HCT116 (cell line): ENCODE measurements around the gene RAB42. TPM values are rescaled to one million over a fixed set of nuclear protein-coding genes. Genes with fewer than 3 reads are reported as not detected.

Experiments
- ATAC-seq: fragments of 200-7000 bp; cut with Tn5 transposase; 2 replicates; pipeline ENCODE4 v1.9.1; 2020; ENCODE audit warnings: mild to moderate bottlenecking, moderate library complexity
- Bru-seq: library from RNA; stranded (reverse); fragments of 400-500 nt; gene quantifications from one replicate; lab custom pipeline; 2021; lab: Mats Ljungman, UMichigan
- BruChase-seq, 2 experiments: library from RNA; stranded (reverse); fragments of 400-500 nt; gene quantifications; one replicate each; lab custom pipeline; 2021; lab: Mats Ljungman, UMichigan
- BruUV-seq: library from RNA; stranded (reverse); fragments of 400-500 nt; replicated peaks from 2 replicates; lab custom pipeline; 2021; lab: Mats Ljungman, UMichigan
- CTCF ChIA-PET: fragments of 300-600 bp; sonication (Branson Sonifier 250); formaldehyde crosslinking; loops from one replicate; lab custom pipeline; 2021; ENCODE audit warnings: antibody characterized with exemption; lab: Charles Lee
- POLR2A ChIA-PET: fragments of 300-600, 350-600 bp; sonication (Branson Sonifier 250); formaldehyde crosslinking; loops from one replicate; lab custom pipeline; 2021; ENCODE audit warnings: antibody characterized with exemption; lab: Charles Lee
- RAD21 ChIA-PET, 2 experiments: fragments of 300-600 bp; sonication (Branson Sonifier 250); formaldehyde crosslinking; loops; one replicate each; lab custom pipeline; 2023; ENCODE audit warnings: low total read pairs in 2 of 2; ENCODE audit not compliant: uncharacterized antibody in 2 of 2, unreplicated experiment in 2 of 2, low non-redundant PET in 1 of 2; lab: Charles Lee
- DNase-seq: peaks from one replicate; pipeline ENCODE4 v3.0.0-alpha.2; 2010; ENCODE audit warnings: low read depth, low spot score
- H2AFZ ChIP-seq: fragments of 200-600 bp; shearing (Covaris generic), sonication (generic); 2 replicates; pipeline ENCODE4 v1.6.1; 2017; ENCODE audit warnings: low read depth, mixed run types, mixed read lengths, antibody characterized with exemption, low read length; ENCODE audit not compliant: poor library complexity, severe bottlenecking
- H3K27ac ChIP-seq: 2 replicates; pipeline ENCODE4 v1.5.1; 2012; ENCODE audit warnings: low read depth, low read length
- H3K27me3 ChIP-seq: fragments of 200-600 bp; sonication (generic); 2 replicates; pipeline ENCODE4 v1.6.1; 2016; ENCODE audit warnings: mixed run types, low read length, mixed read lengths; ENCODE audit not compliant: insufficient read depth
- H3K36me3 ChIP-seq, 2 experiments: fragments of 200-500 bp in 1 of 2; fragments of 200-600 bp in 1 of 2; sonication (Bioruptor generic) in 1 of 2; sonication (generic) in 1 of 2; 2 replicates each; pipeline versions ENCODE4 v1.5.1 to v1.6.1; 2014 to 2016; ENCODE audit warnings: low read length in 2 of 2, inconsistent platforms in 1 of 2, mixed read lengths in 1 of 2, mixed run types in 1 of 2; ENCODE audit not compliant: insufficient read depth in 2 of 2, control insufficient read depth in 1 of 2
- H3K4me1 ChIP-seq, 2 experiments: fragments of 200-600 bp in 1 of 2; sonication (generic) in 1 of 2; 2 replicates each; pipeline versions ENCODE4 v1.5.1 to v1.6.1; 2012 to 2017; ENCODE audit warnings: low read length in 2 of 2, inconsistent platforms in 1 of 2, mild to moderate bottlenecking in 1 of 2, mixed read lengths in 1 of 2, mixed run types in 1 of 2, moderate library complexity in 1 of 2; ENCODE audit not compliant: insufficient read depth in 2 of 2, control insufficient read depth in 1 of 2
- H3K4me2 ChIP-seq: fragments of 200-600 bp; sonication (generic); 2 replicates; pipeline ENCODE4 v1.6.1; 2017; ENCODE audit warnings: mixed run types, low read length, mixed read lengths
- H3K4me3 ChIP-seq, 2 experiments: fragments of 200-600 bp in 1 of 2; sonication (generic) in 1 of 2; replicated peaks in 1 of 2; 2 replicates each; pipeline ENCODE4 v1.5.1; 2011 to 2016; ENCODE audit warnings: low read length in 2 of 2, control low read depth in 1 of 2, low read depth in 1 of 2, mild to moderate bottlenecking in 1 of 2, mixed read lengths in 1 of 2, mixed run types in 1 of 2
- H3K79me2 ChIP-seq: fragments of 200-600 bp; sonication (generic); 2 replicates; pipeline ENCODE4 v1.6.1; 2017; ENCODE audit warnings: mild to moderate bottlenecking, mixed run types, low read length, moderate library complexity, mixed read lengths; ENCODE audit not compliant: insufficient read depth
- H3K9ac ChIP-seq: fragments of 200-600 bp; sonication (generic); 2 replicates; pipeline ENCODE4 v1.6.1; 2016; ENCODE audit warnings: low read length, mixed read lengths
- H3K9me2 ChIP-seq: fragments of 200-600 bp; sonication (generic), shearing (Covaris generic); 2 replicates; pipeline ENCODE4 v1.6.1; 2017; ENCODE audit warnings: mixed run types, mild to moderate bottlenecking, moderate library complexity; ENCODE audit not compliant: insufficient read depth
- H3K9me3 ChIP-seq, 2 experiments: fragments of 200-500 bp in 1 of 2; fragments of 200-600 bp in 1 of 2; sonication (Bioruptor generic) in 1 of 2; sonication (generic) in 1 of 2; 2 replicates each; pipeline ENCODE4 v1.6.1; 2014 to 2017; ENCODE audit warnings: low read length in 2 of 2, mixed read lengths in 2 of 2, inconsistent platforms in 1 of 2, low read depth in 1 of 2, mild to moderate bottlenecking in 1 of 2, mixed run types in 1 of 2, moderate library complexity in 1 of 2; ENCODE audit not compliant: control insufficient read depth in 1 of 2, insufficient read depth in 1 of 2
- H4K20me1 ChIP-seq: fragments of 200-600 bp; sonication (generic), shearing (Covaris generic); 2 replicates; pipeline ENCODE4 v1.6.1; 2017; ENCODE audit warnings: mixed run types, mild to moderate bottlenecking, moderate library complexity; ENCODE audit not compliant: insufficient read depth
- EGR1 ChIP-seq: IDR thresholded peaks from 2 replicates; pipeline ENCODE4 v1.6.1; 2012; ENCODE audit warnings: low read depth
- ELF1 ChIP-seq: IDR thresholded peaks from 2 replicates; pipeline ENCODE4 v1.6.1; 2012; ENCODE audit warnings: low read depth, borderline replicate concordance
- FOSL1 ChIP-seq: IDR thresholded peaks from 2 replicates; pipeline ENCODE4 v1.6.1; 2012; ENCODE audit warnings: low read depth
- JUND ChIP-seq: IDR thresholded peaks from 2 replicates; pipeline ENCODE4 v1.6.1; 2012
- POLR2A ChIP-seq: IDR thresholded peaks from 2 replicates; pipeline ENCODE4 v1.7.0; 2011; ENCODE audit warnings: borderline replicate concordance; ENCODE audit not compliant: insufficient read depth, insufficient read length; ENCODE audit errors: extremely low read depth
- POLR2AphosphoS5 ChIP-seq: IDR thresholded peaks from 2 replicates; pipeline ENCODE4 v1.6.1; 2011; ENCODE audit warnings: mild to moderate bottlenecking, low read depth, low read length, moderate library complexity
- RAD21 ChIP-seq: IDR thresholded peaks from 2 replicates; pipeline ENCODE4 v1.6.1; 2012; ENCODE audit warnings: low read depth, mild to moderate bottlenecking
- SIN3A ChIP-seq: IDR thresholded peaks from 2 replicates; pipeline ENCODE4 v1.6.1; 2012; ENCODE audit warnings: low read depth
- SP1 ChIP-seq: IDR thresholded peaks from 2 replicates; pipeline ENCODE4 v1.6.1; 2012; ENCODE audit warnings: low read depth
- SRF ChIP-seq: IDR thresholded peaks from 2 replicates; pipeline ENCODE4 v1.6.1; 2012; ENCODE audit warnings: low read depth
- YY1 ChIP-seq: IDR thresholded peaks from 2 replicates; pipeline ENCODE4 v1.6.1; 2011; ENCODE audit warnings: low read length, low read depth, moderate library complexity, mild to moderate bottlenecking; ENCODE audit not compliant: insufficient replicate concordance; ENCODE audit errors: extremely low read depth
- ZFX ChIP-seq: fragments of 450-650 bp; IDR thresholded peaks from 2 replicates; pipeline ENCODE4 v1.6.1; 2017
- ZNF274 ChIP-seq: fragments of 200-500 bp; sonication (Bioruptor generic); IDR thresholded peaks from 2 replicates; pipeline ENCODE4 v1.6.1; 2014; ENCODE audit warnings: mild to moderate bottlenecking, low read depth, low read length, inconsistent platforms
- intact Hi-C: fragments of 100-400 bp; cut with micrococcal nuclease; formaldehyde crosslinking; loops from 2 replicates; pipeline ENCODE4 v1.10.0; 2022
- long read RNA-seq: library from polyadenylated mRNA; unstranded; transcript quantifications from one replicate; pipeline ENCODE4 v2.0.0, GENCODE V29; 2021; ENCODE audit not compliant: unreplicated experiment
- polyA plus RNA-seq: library from polyadenylated mRNA; unstranded; fragments of >200 nt; gene quantifications from 2 replicates; pipeline ENCODE4 v1.2.1, GENCODE V29; 2012; ENCODE audit warnings: missing spikeins
- total RNA-seq: library from RNA; stranded (reverse); gene quantifications from one replicate; pipeline ENCODE4 v1.2.1, GENCODE V29; 2021; ENCODE audit not compliant: unreplicated experiment
- TF ChIP-seq, protein P1 (sequence below): IDR thresholded peaks from 2 replicates; pipeline ENCODE4 v1.6.1; 2011; ENCODE audit warnings: mild to moderate bottlenecking, low read length, moderate library complexity; ENCODE audit not compliant: insufficient replicate concordance; ENCODE audit errors: extremely low read depth
- TF ChIP-seq, protein P2 (sequence below): IDR thresholded peaks from 2 replicates; pipeline ENCODE4 v1.6.1; 2012; ENCODE audit warnings: low read depth
- TF ChIP-seq, protein P3 (sequence below): IDR thresholded peaks from 2 replicates; pipeline ENCODE4 v1.6.1; 2012
- TF ChIP-seq, protein P4 (sequence below): IDR thresholded peaks from 2 replicates; pipeline ENCODE4 v1.6.1; 2012

The RAB42 gene, protein sequence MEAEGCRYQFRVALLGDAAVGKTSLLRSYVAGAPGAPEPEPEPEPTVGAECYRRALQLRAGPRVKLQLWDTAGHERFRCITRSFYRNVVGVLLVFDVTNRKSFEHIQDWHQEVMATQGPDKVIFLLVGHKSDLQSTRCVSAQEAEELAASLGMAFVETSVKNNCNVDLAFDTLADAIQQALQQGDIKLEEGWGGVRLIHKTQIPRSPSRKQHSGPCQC
- total RNA-seq (not detected), Bru-seq, nascent RNA (not detected), BruChase-seq, experiment 1, labeled RNA remaining after a 6-hour chase (not detected), BruChase-seq, experiment 2, labeled RNA remaining after a 2-hour chase (percentile 9 among the genes with signal in this experiment)
- polyA plus RNA-seq: 0.05 and 0.15 TPM in 2 replicates
- long read RNA-seq: 0 reads

DNA sequence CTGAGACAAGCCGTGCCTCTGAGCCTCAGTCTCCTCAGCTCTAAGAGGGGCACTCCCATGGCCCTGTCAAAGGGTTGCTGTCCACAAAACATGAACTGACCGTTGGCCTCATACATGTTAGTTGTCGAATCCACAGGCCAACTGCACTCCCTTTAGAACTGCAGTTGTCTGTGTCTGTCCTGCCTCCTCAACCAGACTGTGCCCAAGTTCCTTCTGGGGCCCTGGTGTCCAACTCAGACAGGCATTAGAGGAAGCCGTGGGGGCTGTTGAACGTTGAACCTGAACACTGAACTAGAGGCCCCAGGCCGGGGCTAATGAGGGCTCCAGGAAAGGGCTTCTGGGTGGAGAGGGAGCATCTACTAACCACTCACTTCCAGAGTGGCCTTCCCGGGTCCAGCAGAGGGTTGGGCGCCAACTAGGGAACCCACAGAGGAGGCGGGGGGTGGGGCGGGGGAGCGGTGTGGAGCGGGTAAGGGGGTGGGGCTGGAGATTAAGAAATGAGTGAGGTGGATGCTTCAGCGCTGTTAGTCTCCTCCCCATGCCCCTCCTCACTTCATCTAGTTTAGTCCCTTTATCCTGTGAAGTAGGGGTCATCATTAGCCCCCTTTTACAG lies at the start of gene RAB42:
TSS of gene RAB42 (plus strand) at position 558 of the 613 bp plus-strand sequence. CDS start 247 bp downstream, outside the sequence.
- no peaks in the 10 kb centered on the region for H3K9me3 ChIP-seq
- POLR2A ChIA-PET: no interaction called here
- no peaks in the 10 kb centered on the region for H3K36me3 ChIP-seq
- H3K9ac ChIP-seq: no peak within 1 kb of the TSS
- H4K20me1 ChIP-seq: no peaks in the 10 kb centered on the region
- no peak within 1 kb of the TSS for H3K4me2 ChIP-seq
- intact Hi-C loops: no loop called here
- BruUV-seq: no TSS peak
- no peak for DNase-seq
- H2AFZ ChIP-seq: no peak within 1 kb of the TSS
- H3K4me3 ChIP-seq: no peak within 1 kb of the TSS
- H3K9me2 ChIP-seq: no peaks in the 10 kb centered on the region
- H3K27ac ChIP-seq: no peak within 1 kb of the TSS
- TF ChIP-seq, protein P1, sequence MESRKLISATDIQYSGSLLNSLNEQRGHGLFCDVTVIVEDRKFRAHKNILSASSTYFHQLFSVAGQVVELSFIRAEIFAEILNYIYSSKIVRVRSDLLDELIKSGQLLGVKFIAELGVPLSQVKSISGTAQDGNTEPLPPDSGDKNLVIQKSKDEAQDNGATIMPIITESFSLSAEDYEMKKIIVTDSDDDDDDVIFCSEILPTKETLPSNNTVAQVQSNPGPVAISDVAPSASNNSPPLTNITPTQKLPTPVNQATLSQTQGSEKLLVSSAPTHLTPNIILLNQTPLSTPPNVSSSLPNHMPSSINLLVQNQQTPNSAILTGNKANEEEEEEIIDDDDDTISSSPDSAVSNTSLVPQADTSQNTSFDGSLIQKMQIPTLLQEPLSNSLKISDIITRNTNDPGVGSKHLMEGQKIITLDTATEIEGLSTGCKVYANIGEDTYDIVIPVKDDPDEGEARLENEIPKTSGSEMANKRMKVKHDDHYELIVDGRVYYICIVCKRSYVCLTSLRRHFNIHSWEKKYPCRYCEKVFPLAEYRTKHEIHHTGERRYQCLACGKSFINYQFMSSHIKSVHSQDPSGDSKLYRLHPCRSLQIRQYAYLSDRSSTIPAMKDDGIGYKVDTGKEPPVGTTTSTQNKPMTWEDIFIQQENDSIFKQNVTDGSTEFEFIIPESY: no peak
- TF ChIP-seq, protein P2, sequence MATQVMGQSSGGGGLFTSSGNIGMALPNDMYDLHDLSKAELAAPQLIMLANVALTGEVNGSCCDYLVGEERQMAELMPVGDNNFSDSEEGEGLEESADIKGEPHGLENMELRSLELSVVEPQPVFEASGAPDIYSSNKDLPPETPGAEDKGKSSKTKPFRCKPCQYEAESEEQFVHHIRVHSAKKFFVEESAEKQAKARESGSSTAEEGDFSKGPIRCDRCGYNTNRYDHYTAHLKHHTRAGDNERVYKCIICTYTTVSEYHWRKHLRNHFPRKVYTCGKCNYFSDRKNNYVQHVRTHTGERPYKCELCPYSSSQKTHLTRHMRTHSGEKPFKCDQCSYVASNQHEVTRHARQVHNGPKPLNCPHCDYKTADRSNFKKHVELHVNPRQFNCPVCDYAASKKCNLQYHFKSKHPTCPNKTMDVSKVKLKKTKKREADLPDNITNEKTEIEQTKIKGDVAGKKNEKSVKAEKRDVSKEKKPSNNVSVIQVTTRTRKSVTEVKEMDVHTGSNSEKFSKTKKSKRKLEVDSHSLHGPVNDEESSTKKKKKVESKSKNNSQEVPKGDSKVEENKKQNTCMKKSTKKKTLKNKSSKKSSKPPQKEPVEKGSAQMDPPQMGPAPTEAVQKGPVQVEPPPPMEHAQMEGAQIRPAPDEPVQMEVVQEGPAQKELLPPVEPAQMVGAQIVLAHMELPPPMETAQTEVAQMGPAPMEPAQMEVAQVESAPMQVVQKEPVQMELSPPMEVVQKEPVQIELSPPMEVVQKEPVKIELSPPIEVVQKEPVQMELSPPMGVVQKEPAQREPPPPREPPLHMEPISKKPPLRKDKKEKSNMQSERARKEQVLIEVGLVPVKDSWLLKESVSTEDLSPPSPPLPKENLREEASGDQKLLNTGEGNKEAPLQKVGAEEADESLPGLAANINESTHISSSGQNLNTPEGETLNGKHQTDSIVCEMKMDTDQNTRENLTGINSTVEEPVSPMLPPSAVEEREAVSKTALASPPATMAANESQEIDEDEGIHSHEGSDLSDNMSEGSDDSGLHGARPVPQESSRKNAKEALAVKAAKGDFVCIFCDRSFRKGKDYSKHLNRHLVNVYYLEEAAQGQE: no peak
- TF ChIP-seq JUND: no peak
- no peak for TF ChIP-seq ZNF274
- no peak for TF ChIP-seq YY1
- TF ChIP-seq, protein P3, sequence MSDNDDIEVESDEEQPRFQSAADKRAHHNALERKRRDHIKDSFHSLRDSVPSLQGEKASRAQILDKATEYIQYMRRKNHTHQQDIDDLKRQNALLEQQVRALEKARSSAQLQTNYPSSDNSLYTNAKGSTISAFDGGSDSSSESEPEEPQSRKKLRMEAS: no peak
- no peak for TF ChIP-seq SIN3A
- TF ChIP-seq EGR1: no peak
- TF ChIP-seq ELF1: no peak
- no peak for TF ChIP-seq ZFX
- no peak for TF ChIP-seq POLR2AphosphoS5
- no peak for TF ChIP-seq POLR2A
- no peak for TF ChIP-seq FOSL1
- no peak for TF ChIP-seq RAD21
- no peak for TF ChIP-seq SRF
- TF ChIP-seq, protein P4, sequence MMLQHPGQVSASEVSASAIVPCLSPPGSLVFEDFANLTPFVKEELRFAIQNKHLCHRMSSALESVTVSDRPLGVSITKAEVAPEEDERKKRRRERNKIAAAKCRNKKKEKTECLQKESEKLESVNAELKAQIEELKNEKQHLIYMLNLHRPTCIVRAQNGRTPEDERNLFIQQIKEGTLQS: no peak
- TF ChIP-seq SP1: no peak
- CTCF ChIA-PET: no interaction called here
- RAD21 ChIA-PET: no interaction called here
- no peaks in the 10 kb centered on the region for H3K27me3 ChIP-seq
- H3K79me2 ChIP-seq: no peaks in the 10 kb centered on the region
- no peak for ATAC-seq
- no peaks in the 10 kb centered on the region; a peak in 1 of 4 replicates for H3K4me1 ChIP-seq
